Astrocyte (in vitro differentiated cells and primary cell): ENCODE measurements around the gene CNOT10.

Experiments used
- CTCF ChIP-seq: IDR thresholded peaks from 2 replicates; pipeline ENCODE4 v1.5.1; 2011; ENCODE audit warnings: low read depth, mild to moderate bottlenecking, inconsistent platforms, low read length, moderate library complexity; ENCODE audit not compliant: insufficient read depth
- EZH2 ChIP-seq: IDR thresholded peaks from 2 replicates; pipeline ENCODE4 v1.6.1; 2012; ENCODE audit warnings: mild to moderate bottlenecking, low read length, inconsistent platforms; ENCODE audit not compliant: insufficient read depth

- TF ChIP-seq EZH2: no peak
- no peak for TF ChIP-seq CTCF
Observed at GRCh38 chr3:32743934-32744333, 58.9 kb downstream of the CNOT10 start.
